Measurements from ENCODE around the gene AZU1.
"Not testable (repeated sequence)": the region's sequence is repeated elsewhere in the genome, so short reads cannot be mapped to it uniquely, and the experiment has no call there.

AZU1 gene

DNA sequence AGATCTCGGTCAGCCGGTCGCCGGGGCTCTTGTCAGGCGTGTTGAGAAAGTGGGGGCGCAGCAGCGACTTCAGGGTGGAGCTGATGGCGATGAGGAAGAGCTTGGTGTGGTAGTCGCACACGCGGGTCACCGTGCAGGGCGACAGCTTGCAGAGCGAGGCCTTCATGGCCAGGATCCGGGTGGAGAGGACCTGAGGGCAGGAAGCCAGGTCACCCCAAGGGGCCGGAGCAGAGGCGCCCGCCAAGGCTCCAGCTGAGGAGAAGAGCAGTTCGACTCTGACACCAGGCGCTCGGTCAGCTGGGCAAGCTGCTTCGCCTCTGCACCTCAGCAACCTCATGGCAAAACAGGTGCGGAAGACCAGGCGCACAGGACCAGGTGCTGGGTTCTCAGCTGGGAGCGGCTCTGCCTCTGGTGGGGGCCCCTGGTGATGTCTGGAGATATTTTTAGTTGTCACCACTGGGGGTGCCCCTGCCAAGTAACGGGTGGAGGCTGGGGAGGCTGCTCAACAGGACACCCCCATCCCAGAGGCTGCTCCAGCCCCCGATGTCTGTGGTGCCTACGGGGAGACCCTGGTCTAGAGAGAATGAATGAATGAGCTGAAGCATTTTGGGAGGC is 47.7 kb downstream of the AZU1 start:
- no peak for DNase-seq

GRCh38 chr19:876089-876488 is 48.5 kb downstream of the AZU1 start:
- no peak for DNase-seq

DNA sequence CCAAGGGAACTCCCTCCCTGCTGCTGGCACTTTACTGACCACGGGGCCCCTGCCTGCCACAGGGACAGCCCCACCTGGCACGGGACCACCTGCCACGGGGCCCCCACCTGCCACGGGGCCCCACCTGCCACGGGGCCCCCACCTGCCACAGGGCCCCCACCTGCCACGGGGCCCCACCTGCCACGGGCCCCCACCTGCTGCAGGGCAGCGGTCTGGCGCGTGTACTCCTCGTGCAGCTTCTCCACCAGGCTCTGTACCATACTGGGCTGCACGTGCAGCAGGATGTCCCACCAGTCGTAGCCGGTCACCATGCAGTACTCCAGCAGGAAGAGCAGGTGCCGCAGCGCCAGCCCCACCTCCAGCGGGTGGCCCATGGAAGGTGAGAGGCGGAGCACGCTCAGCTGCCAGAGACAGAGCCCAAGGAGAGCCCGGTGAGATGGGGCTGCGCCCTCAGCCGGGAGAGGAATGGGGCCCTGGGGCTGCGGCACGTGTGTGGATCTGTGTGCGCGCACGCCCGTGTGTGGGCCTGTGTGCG is 49.2 kb downstream of the AZU1 start:
- DNase-seq, result no peak

GRCh38 chr19:877992-878660 is 50.5 kb downstream of the AZU1 start:
- not testable (repeated sequence) for DNase-seq

DNA sequence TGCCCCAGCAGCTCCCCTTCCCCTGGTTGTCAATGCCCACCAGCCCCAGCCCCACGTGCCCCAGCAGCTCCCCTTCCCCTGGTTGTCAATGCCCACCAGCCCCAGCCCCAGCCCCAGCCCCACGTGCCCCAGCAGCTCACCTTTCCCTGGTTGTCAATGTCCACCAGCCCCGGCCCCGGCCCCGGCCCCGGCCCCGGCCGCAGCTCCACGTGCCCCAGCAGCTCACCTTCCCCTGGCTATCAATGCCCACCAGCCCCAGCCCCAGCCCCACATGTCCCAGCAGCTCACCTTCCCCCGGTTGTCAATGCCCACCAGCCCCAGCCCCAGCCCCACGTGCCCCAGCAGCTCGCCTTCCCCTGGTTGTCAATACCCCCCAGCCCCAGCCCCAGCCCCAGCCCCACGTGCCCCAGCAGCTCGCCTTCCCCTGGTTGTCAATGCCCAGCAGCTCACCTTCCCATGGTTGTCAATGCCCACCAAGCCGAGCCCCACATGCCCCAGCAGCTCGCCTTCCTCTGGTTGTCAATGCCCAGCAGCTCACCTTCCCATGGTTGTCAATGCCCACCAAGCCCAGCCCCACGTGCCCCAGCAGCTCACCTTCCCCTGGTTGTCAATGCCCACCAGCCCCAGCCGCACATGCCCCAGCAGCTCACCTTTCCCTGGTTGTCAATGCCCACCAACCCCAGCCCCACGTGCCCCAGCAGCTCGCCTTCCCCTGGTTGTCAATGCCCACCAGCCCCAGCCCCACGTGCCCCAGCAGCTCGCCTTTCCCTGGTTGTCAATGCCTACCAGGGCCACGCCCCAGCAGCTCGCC is 51.3 kb downstream of the AZU1 start:
- not testable (repeated sequence) for DNase-seq

DNA sequence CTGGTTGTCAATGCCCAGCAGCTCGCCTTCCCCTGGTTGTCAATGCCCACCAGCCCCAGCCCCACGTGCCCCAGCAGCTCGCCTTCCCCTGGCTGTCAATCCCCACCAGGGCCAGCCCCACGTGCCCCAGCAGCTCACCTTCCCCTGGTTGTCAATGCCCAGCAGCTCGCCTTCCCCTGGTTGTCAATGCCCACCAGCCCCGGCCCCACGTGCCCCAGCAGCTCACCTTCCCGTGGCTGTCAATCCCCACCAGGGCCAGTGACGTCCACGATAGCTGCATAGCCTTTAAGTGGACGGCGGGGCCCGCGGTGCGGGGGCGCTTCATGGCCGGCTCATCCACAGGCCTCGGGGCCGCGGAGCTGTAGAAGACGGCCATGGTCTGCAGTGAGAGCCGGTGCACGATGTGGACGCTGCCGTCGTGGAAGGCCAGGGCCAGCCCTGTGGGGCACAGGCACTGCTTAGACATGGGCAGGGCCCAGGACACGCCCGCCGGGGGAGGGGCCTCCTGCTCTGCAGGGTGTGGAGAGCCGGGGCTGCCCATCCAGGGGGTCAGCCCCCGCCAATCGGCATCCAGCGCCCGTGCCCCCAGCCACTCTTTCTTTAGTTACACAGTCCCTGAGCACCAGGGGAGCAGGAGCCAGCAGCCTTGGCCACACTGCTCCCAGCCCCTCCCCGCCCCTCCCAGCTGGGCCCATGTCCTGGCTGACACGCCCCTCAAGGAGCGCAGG is 52.2 kb downstream of the AZU1 start:
- no peak for DNase-seq

Data from CD4-positive, alpha-beta T cell treated with Interleukin-21 for 1 hour (primary cell).